Activated CD4-positive, CD25-positive, alpha-beta regulatory T cell treated with anti-CD3 and anti-CD28 coated beads, Interleukin-2, amount 50 U/mL, for 24 hours (primary cell): Measurements from ENCODE around the gene EEF1AKMT1.
"Not testable (repeated sequence)": the region's sequence is repeated elsewhere in the genome, so short reads cannot be mapped to it uniquely, and the experiment has no call there.

Source experiments
- ATAC-seq, 2 donors: fragments of 150-1000 bp; cut with Tn5 transposase; one replicate each; pipeline ENCODE4 v1.10.0; 2021; ENCODE audit warnings: mild to moderate bottlenecking in 1 of 2, moderate library complexity in 1 of 2

EEF1AKMT1 gene

DNA sequence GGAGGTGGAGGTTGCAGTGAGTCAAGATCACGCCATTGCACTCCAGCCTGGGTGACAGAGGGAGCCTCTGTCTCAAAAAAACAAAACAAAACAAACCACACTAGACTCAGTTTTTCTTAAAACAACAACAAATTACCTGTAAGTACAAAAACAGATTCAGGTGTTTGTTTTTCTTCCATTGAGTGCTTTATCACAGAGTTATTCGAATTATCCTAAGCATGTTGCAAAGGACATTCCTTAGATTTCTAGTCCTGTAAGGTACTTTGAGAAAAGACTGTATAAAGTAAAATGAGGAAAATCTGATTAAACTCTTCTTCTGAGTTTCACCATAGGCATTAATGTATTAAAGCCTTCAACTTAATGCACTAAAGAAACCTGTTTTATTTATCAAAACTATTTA is 2.2 kb upstream of the EEF1AKMT1 start:
- ATAC-seq: no peak

GRCh38 chr13:20774746-20775145 is 985 bp upstream of the EEF1AKMT1 start:
- no peak for ATAC-seq

- ATAC-seq: no peak
These were observed 1.2 kb downstream of the EEF1AKMT1 start for GRCh38 chr13:20772401-20773131.

DNA sequence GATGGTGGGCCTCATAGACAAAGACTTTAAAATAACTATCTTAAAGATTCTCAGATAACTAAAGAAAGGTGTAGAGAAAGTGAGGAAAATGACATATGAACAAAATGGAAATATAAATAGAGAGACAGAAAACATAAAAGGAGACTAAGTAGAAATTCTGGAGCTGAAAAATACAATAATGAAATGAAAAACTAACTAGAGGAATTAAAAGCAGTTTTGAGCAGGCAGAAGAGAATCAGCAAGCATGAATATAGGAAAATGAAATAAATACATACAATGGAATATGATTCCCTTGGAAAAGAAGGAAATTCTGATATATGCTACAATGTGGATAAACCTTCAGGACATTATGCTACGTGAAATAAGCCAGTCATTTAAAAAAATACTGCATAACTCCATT is 3.9 kb downstream of the EEF1AKMT1 start:
- no peak for ATAC-seq

GRCh38 chr13:20769091-20769490 is 4.7 kb downstream of the EEF1AKMT1 start:
- no peak for ATAC-seq

DNA sequence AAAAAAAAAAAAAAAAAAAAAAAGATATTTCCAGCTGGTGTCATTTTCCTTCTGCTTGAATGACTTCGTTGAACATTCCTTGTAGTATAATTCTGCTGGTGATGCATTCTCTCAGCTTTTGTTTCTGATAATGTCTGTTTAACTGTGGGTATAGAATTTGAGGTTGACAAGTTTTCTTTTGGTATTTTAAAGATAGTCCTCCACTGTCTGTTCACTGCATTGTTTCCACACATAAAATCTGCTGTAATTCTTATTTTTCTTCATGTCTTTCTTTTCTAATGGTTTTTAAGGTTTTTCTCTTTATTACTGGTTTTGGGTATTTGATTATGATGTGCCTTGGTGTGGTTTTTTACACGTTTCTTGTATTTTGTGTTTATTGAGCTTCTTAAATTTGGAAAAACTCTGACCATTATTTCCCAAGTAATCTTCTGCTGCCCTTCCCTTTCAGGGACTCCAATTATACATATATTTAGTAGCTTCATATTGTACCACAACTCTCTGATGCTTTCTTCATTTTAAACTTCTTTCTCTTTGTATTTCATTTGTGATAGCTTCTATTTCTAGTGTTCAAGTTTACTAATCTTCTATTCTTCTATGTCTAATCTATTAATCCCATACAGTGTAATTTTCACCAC is 6.3 kb downstream of the EEF1AKMT1 start:
- ATAC-seq: no peak

DNA sequence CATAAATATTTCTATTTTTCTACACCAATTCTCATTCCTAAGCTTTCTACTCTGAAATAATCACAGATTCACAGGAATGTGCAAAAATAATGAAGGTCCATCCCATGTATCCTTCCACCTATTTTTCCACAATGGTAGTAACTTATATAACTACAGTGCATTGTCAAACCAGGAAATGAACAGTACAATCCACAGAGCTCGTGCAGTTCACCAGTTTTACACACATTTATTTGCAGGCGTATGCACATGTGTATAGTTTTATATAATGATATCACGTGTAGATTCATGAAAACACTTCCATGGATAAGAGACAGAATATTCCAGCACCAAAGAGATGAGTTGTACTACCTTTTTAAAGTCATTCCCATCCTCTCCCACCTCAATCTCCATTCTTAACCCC is 12.9 kb downstream of the EEF1AKMT1 start:
- no peak for ATAC-seq

DNA sequence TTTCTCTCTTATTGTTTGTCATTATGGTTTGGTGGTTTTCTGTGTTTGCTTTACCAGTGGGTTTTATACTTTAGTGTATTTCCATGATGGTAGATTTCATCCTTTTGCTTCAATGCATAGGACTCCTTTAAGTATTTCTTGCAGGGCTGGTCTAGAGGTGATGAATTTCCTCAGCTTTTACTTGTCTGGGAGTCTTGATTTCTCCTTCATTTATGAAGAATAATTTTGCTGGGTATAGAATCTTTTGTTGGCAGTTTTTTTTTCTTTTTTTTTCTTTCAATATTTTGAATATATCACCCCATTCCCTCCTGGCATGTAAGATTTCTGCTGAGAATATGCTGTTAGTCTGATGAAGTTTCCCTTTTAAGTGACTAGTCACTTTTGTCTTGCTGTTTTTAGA is 19.8 kb downstream of the EEF1AKMT1 start:
- ATAC-seq: no peak

DNA sequence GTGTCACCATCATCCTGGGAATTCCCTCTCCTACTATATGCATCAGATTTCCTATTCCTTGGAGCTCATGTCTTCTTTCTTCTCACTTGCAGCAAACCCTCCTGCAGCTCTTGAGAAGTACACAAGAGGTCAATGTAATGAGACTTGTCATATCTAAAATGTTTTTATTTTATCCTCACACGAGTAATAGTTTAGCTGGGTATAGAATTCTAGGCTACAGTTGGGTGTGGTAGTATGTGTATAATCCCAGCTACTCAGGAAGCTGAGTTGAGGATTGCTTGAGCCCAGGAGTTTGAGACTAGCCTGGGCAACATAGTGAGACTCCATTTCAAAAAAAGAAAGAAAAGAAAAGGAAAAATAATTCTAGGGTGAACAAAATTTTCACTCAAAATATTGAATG is 24.4 kb downstream of the EEF1AKMT1 start:
- no peak for ATAC-seq

- not testable (repeated sequence) for ATAC-seq
These were observed 29.8 kb downstream of the EEF1AKMT1 start for GRCh38 chr13:20743830-20744404.

DNA sequence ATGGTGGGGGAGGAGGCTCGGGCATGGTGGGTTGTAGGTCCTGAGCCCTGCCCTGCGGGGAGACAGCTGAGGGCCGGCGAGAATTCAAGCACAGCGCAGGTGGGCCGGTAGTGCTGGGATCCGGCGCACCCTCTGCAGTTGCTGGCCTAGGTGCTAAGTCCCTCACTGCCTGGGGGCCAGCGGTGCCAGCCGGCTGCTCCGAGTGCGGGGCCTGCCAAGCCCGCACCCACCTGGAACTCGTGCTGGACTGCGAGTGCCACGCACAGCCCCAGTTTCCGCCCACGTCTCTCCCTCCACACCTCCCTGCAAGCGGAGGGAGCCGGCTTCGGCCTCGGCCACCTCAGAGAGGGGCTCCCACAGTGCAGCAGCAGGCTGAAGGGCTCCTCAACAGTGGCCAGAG is 33.7 kb downstream of the EEF1AKMT1 start:
- no peak for ATAC-seq

GRCh38 chr13:20738616-20739015 is 35.1 kb downstream of the EEF1AKMT1 start:
- ATAC-seq: no peak

GRCh38 chr13:20729633-20730585 is 43.9 kb downstream of the EEF1AKMT1 start:
- ATAC-seq: no peak

- ATAC-seq: no peak
These were observed 45.0 kb downstream of the EEF1AKMT1 start for GRCh38 chr13:20728579-20729311.

DNA sequence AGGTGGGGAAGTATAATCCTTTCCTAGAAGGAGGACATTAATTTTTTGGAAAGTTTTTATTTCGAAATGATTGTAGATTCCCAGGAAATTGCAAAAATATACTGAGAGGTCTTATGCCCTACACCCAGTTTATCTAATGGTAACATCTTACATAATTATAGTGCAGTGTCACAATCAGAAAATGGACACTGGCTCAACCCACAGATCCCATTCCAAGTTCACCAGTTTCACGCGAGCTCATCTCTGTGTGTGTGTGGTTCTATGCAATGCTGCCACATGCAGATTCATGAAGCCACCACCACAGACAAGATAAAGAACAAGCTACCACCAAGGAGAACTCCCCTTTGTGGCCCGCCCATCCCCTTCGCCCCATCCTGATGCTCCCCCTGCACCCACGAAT is 45.9 kb downstream of the EEF1AKMT1 start:
- ATAC-seq: no peak

DNA sequence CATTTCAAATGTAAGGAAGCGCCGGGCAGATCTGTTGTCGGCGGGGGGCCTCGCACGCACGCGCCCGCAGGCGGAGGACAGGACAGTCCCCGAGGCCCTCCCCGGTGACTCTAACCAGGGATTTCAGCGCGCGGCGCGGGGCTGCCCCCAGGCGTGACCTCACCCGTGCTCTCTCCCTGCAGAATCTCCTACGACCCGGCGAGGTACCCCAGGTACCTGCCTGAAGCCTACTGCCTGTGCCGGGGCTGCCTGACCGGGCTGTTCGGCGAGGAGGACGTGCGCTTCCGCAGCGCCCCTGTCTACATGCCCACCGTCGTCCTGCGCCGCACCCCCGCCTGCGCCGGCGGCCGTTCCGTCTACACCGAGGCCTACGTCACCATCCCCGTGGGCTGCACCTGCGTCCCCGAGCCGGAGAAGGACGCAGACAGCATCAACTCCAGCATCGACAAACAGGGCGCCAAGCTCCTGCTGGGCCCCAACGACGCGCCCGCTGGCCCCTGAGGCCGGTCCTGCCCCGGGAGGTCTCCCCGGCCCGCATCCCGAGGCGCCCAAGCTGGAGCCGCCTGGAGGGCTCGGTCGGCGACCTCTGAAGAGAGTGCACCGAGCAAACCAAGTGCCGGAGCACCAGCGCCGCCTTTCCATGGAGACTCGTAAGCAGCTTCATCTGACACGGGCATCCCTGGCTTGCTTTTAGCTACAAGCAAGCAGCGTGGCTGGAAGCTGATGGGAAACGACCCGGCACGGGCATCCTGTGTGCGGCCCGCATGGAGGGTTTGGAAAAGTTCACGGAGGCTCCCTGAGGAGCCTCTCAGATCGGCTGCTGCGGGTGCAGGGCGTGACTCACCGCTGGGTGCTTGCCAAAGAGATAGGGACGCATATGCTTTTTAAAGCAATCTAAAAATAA is 52.1 kb downstream of the EEF1AKMT1 start:
- peak in 1 of 2 donors; percentile 17 for ATAC-seq

DNA sequence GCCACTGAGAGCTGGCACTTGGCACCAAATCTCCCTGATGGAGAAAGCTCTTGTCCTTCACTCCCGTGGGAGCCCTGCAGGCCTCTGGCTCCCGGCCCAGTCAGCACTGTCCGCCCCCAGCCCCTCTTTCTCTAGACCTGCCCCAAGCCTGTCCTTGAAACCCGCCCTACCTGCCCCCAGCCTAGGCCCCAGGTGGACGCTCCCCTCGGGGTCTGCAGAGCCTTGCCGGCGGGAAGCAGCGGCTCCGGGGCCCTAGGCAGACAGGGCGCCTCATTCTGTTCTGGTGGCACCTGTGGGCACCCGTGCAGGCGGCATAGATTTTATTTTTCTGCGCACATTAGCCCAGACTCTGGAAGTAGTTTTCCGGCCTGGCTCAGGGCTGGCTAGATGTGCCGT is 52.7 kb downstream of the EEF1AKMT1 start:
- no peak for ATAC-seq

- no peak for ATAC-seq
These were observed 53.3 kb downstream of the EEF1AKMT1 start for GRCh38 chr13:20720499-20720898.

DNA sequence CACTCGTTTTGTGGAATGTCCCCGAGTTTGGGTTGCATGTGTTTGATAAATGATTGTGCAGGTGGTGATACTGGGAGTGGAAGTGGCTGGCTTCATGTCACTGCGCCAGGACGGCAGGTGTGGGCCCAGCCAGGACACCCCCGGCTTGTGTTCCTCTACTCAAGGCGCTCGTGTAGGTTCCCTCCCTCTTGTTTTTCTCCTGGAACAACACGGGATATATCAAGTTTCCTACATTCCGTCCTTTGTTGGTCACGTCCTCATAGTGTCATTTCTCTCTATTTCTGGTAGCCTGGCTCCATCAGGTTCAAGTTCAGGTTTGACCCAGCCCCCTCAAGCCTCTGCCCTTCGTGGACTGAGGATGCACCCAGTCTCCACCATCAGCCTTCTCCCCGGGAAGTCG is 54.0 kb downstream of the EEF1AKMT1 start:
- no peak for ATAC-seq

GRCh38 chr13:20718958-20719566 is 54.7 kb downstream of the EEF1AKMT1 start:
- no peak for ATAC-seq
